DOHH2 (cell line): ENCODE data around the gene MTOR.

Experiments used
- H3F3A ChIP-seq: fragments of 200-600 bp; sonication (generic), shearing (Covaris generic); 2 replicates; pipeline ENCODE4 v1.6.0; 2016; ENCODE audit warnings: antibody characterized with exemption, mild to moderate bottlenecking; ENCODE audit not compliant: control insufficient read depth, insufficient read depth
- H3K27ac ChIP-seq: fragments of 200-600 bp; sonication (generic); 2 replicates; pipeline ENCODE4 v1.5.1; 2014; ENCODE audit warnings: low read depth, mild to moderate bottlenecking, low read length, moderate library complexity
- H3K27me3 ChIP-seq: fragments of 200-600 bp; sonication (generic); 2 replicates; pipeline ENCODE4 v1.6.1; 2014; ENCODE audit warnings: mild to moderate bottlenecking, low read length, mixed read lengths; ENCODE audit not compliant: control insufficient read depth
- H3K36me3 ChIP-seq: fragments of 200-600 bp; sonication (generic); 2 replicates; pipeline ENCODE4 v1.6.1; 2014; ENCODE audit warnings: mild to moderate bottlenecking, low read length, moderate library complexity, mixed read lengths; ENCODE audit not compliant: control insufficient read depth
- H3K4me1 ChIP-seq: fragments of 200-600 bp; sonication (generic); 2 replicates; pipeline ENCODE4 v1.6.1; 2014; ENCODE audit warnings: mild to moderate bottlenecking, low read length, mixed read lengths; ENCODE audit not compliant: control insufficient read depth
- H3K4me2 ChIP-seq: fragments of 200-600 bp; sonication (generic); 2 replicates; pipeline ENCODE4 v1.6.0; 2014; ENCODE audit warnings: mild to moderate bottlenecking, low read length, moderate library complexity
- H3K4me3 ChIP-seq: fragments of 200-600 bp; sonication (generic); 2 replicates; pipeline ENCODE4 v1.5.1; 2014; ENCODE audit warnings: mild to moderate bottlenecking, low read length, mixed read lengths
- H3K79me2 ChIP-seq: fragments of 200-600 bp; sonication (generic); 2 replicates; pipeline ENCODE4 v1.6.1; 2014; ENCODE audit warnings: mild to moderate bottlenecking, low read length, mixed read lengths; ENCODE audit not compliant: control insufficient read depth
- H3K9me2 ChIP-seq: fragments of 200-600 bp; sonication (generic); replicated peaks from 2 replicates; pipeline ENCODE4 v1.6.1; 2014; ENCODE audit warnings: mild to moderate bottlenecking, low read length, mixed read lengths; ENCODE audit not compliant: control insufficient read depth
- H3K9me3 ChIP-seq: fragments of 200-600 bp; sonication (generic); 2 replicates; pipeline ENCODE4 v1.6.1; 2014; ENCODE audit warnings: antibody characterized with exemption, low read length, mixed read lengths; ENCODE audit not compliant: control insufficient read depth, insufficient read depth
- H4K20me1 ChIP-seq: fragments of 200-600 bp; sonication (generic); 2 replicates; pipeline ENCODE4 v1.6.0; 2014; ENCODE audit warnings: low read depth, mild to moderate bottlenecking, antibody characterized with exemption, low read length, moderate library complexity; ENCODE audit not compliant: control insufficient read depth, insufficient read depth
- EZH2phosphoT487 ChIP-seq: fragments of 200-600 bp; sonication (generic); IDR thresholded peaks from 2 replicates; pipeline ENCODE4 v1.6.1; 2017; ENCODE audit warnings: borderline replicate concordance, mild to moderate bottlenecking, antibody characterized with exemption, low read length, moderate library complexity, mixed read lengths
- TF ChIP-seq, protein P1 (sequence below): fragments of 200-600 bp; sonication (generic); IDR thresholded peaks from one replicate; pipeline ENCODE4 v1.5.1; 2014; ENCODE audit warnings: antibody characterized with exemption, mild to moderate bottlenecking, low read depth, low read length; ENCODE audit not compliant: poor library complexity, severe bottlenecking

MTOR gene

DNA sequence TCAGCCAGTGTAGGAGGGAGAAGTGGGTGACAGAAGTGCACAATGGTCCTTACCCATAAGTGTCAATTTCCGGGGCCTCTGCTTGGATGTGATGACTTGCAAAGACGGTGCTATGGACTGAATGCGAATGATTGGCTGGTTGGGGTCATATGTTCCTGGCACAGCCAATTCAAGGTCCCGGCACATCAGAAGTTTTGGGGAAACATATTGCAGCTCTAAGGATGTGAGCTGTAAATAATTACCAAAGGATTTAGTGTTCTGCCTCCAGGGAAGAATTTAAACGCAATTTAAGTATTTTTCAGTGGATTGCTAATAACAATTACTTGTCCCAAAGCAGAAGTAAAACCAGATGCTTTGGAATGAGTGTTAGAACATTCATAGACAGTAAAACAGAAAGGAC, 135.8 kb downstream of the MTOR start:
- no peaks in the 10 kb centered on the region for H3F3A ChIP-seq
- H3K4me1 ChIP-seq, result no peaks in the 10 kb centered on the region
- TF ChIP-seq, protein P1, sequence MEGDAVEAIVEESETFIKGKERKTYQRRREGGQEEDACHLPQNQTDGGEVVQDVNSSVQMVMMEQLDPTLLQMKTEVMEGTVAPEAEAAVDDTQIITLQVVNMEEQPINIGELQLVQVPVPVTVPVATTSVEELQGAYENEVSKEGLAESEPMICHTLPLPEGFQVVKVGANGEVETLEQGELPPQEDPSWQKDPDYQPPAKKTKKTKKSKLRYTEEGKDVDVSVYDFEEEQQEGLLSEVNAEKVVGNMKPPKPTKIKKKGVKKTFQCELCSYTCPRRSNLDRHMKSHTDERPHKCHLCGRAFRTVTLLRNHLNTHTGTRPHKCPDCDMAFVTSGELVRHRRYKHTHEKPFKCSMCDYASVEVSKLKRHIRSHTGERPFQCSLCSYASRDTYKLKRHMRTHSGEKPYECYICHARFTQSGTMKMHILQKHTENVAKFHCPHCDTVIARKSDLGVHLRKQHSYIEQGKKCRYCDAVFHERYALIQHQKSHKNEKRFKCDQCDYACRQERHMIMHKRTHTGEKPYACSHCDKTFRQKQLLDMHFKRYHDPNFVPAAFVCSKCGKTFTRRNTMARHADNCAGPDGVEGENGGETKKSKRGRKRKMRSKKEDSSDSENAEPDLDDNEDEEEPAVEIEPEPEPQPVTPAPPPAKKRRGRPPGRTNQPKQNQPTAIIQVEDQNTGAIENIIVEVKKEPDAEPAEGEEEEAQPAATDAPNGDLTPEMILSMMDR, result no peak
- TF ChIP-seq EZH2phosphoT487, result no peak
- H4K20me1 ChIP-seq, result no peaks in the 10 kb centered on the region
- no peak overlapping the region for H3K4me2 ChIP-seq
- no peaks in the 10 kb centered on the region for H3K9me3 ChIP-seq
- H3K27me3 ChIP-seq, result no peaks in the 10 kb centered on the region
- no peaks in the 10 kb centered on the region for H3K79me2 ChIP-seq
- H3K9me2 ChIP-seq, result no peaks in the 10 kb centered on the region
- peaks cover 66% of the 10 kb centered on the region for H3K36me3 ChIP-seq
- H3K4me3 ChIP-seq, result no peak overlapping the region
- no peak overlapping the region for H3K27ac ChIP-seq

DNA sequence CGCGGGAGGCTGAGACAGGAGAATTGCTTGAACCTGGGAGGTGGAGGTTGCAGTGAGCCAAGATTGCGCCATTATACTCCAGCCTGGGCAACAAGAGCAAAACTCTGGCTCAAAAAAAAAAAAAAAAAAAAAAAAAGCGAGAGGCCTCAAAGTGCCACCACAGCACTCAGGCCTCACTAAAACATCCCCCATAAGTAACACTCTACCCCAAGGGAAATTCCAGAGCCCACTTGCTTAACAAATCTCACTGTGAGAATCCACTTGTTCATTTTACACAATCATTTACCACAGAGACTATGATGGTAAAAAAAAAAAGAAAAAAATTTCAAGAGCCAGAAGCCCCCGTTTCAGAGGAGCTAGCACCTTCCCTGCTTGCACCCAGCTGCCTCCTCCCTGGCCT, 136.4 kb downstream of the MTOR start:
- Histone ChIP-seq H3F3A (no peaks in the 10 kb centered on the region), H3K36me3 (peaks cover 68% of the 10 kb centered on the region), H3K27ac (no peak overlapping the region)

GRCh38 chr1:11124965-11125364, 137.4 kb downstream of the MTOR start:
- Histone ChIP-seq H3K27me3 (no peaks in the 10 kb centered on the region), H3K9me3 (no peaks in the 10 kb centered on the region), H3K4me3 (no peak overlapping the region), H3K9me2 (no peaks in the 10 kb centered on the region), H4K20me1 (no peaks in the 10 kb centered on the region), H3K27ac (no peak overlapping the region), H3K79me2 (no peaks in the 10 kb centered on the region), H3K36me3 (peaks cover 61% of the 10 kb centered on the region), H3K4me2 (no peak overlapping the region), H3K4me1 (no peaks in the 10 kb centered on the region), H3F3A (no peaks in the 10 kb centered on the region)
- no peak for TF ChIP-seq EZH2phosphoT487
- TF ChIP-seq, protein P1, result no peak

More for the DNA sequence above, 136.4 kb downstream of the MTOR start:
- no peaks in the 10 kb centered on the region for H3K27me3 ChIP-seq
- no peak overlapping the region for H3K4me2 ChIP-seq
- no peaks in the 10 kb centered on the region for H3K9me2 ChIP-seq
- H3K4me3 ChIP-seq, result no peak overlapping the region
- H3K4me1 ChIP-seq, result no peaks in the 10 kb centered on the region
- no peaks in the 10 kb centered on the region for H4K20me1 ChIP-seq
- TF ChIP-seq, protein P1, result no peak
- no peak for TF ChIP-seq EZH2phosphoT487
- no peaks in the 10 kb centered on the region for H3K9me3 ChIP-seq
- no peaks in the 10 kb centered on the region for H3K79me2 ChIP-seq

GRCh38 chr1:11116318-11116717, 146.0 kb downstream of the MTOR start:
- H3K27me3 ChIP-seq, result no peaks in the 10 kb centered on the region
- H3K4me1 ChIP-seq, result no peaks in the 10 kb centered on the region
- no peak for TF ChIP-seq EZH2phosphoT487
- TF ChIP-seq, protein P1, result no peak
- H4K20me1 ChIP-seq, result no peaks in the 10 kb centered on the region
- no peaks in the 10 kb centered on the region for H3F3A ChIP-seq
- H3K9me2 ChIP-seq, result no peaks in the 10 kb centered on the region
- peaks cover 47% of the 10 kb centered on the region for H3K36me3 ChIP-seq
- H3K27ac ChIP-seq, result no peak overlapping the region
- H3K79me2 ChIP-seq, result no peaks in the 10 kb centered on the region
- H3K4me3 ChIP-seq, result no peak overlapping the region
- H3K4me2 ChIP-seq, result no peak overlapping the region
- H3K9me3 ChIP-seq, result no peaks in the 10 kb centered on the region
